ENCODE measurements around the gene RALGAPA1.

Gene RALGAPA1

DNA sequence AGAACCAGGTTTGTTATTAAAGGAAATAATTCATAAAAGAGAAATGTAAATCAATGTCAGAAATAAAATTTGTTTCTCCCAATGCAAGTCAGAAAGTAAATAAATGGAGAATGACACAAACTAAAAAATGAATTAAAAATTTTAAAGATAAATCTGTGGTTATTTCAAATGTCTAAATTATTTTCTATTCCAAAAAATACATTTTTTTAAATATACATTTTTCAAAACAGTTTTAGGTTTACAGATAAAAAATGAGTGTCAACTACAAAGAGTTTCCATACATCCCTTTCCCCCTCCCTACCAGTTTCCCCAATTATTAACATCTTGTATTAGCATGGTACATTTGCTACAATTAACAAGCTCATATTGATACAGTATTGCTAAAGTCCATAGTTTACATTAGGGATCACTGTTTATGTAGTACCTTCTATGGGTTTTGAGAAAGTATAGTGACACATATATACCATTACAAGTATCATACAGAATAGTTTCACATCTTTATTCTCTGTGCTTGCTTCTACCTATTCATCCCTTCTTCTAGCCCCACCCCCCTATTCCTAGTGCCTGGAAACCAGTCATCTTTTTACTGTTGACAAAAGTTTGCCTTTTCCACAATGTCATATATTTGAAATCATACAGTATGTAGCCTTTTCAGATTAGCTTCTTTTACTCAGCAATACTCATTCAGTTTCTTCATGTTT is 104.2 kb downstream of the RALGAPA1 start:
- Histone ChIP-seq H2BK15ac (ENCODE audit: low read depth, poor library complexity, severe bottlenecking) (no peak overlapping the region), H3K4me1 (ENCODE audit: control insufficient read depth, insufficient read depth, low read depth, low read length) (no peaks in the 10 kb centered on the region), H3K36me3 (ENCODE audit: control insufficient read depth in 1 of 2, insufficient read depth in 2 of 2, low read depth in 1 of 2, low read length in 2 of 2) (peaks cover 0 to 25% of the 10 kb centered on the region in 2 experiments), H3K23ac (ENCODE audit: low read length in 2 of 2) (no peak overlapping the region), H2BK5ac (ENCODE audit: low read depth, low read length, poor library complexity, severe bottlenecking) (no peak overlapping the region), H3K4me3 (ENCODE audit: insufficient read depth in 1 of 2, low read depth in 1 of 2, low read length in 2 of 2) (no peak overlapping the region), H3K79me1 (replicated peaks; ENCODE audit: low read length, poor library complexity, severe bottlenecking) (peaks cover 3% of the 10 kb centered on the region), H3K27me3 (ENCODE audit: control insufficient read depth in 1 of 2, insufficient read depth in 1 of 2, low read length in 2 of 2) (no peaks in the 10 kb centered on the region), H3K4ac (ENCODE audit: low read depth in 1 of 2, low read length in 2 of 2) (no peak overlapping the region), H2AFZ (ENCODE audit: low read depth, low read length) (no peak overlapping the region), H3K27ac (ENCODE audit: low read length, poor library complexity, severe bottlenecking) (no peak overlapping the region), H2BK120ac (ENCODE audit: low read depth, low read length) (no peak overlapping the region), H2BK12ac (ENCODE audit: low read length in 2 of 2) (no peak overlapping the region), H3K4me2 (ENCODE audit: low read length, poor library complexity, severe bottlenecking) (no peak overlapping the region), H3K18ac (ENCODE audit: low read depth in 1 of 2, low read length in 2 of 2) (no peak overlapping the region), H3K9ac (ENCODE audit: low read length) (no peak overlapping the region), H4K91ac (ENCODE audit: low read length) (no peak overlapping the region), H3K14ac (ENCODE audit: low read length in 2 of 2) (no peak overlapping the region), H2AK5ac (ENCODE audit: low read length, severe bottlenecking) (no peak overlapping the region), H3K9me3 (ENCODE audit: control insufficient read depth, low read length) (no peaks in the 10 kb centered on the region), H4K8ac (ENCODE audit: low read length) (no peak overlapping the region)
- DNase-seq, result no peak

GRCh38 chr14:35701531-35701930 is 107.6 kb downstream of the RALGAPA1 start:
- no peaks in the 10 kb centered on the region for H3K9me3 ChIP-seq (ENCODE audit: control insufficient read depth, low read length)
- H3K36me3 ChIP-seq (ENCODE audit: control insufficient read depth in 1 of 2, insufficient read depth in 2 of 2, low read depth in 1 of 2, low read length in 2 of 2), result peaks cover 0 to 11% of the 10 kb centered on the region in 2 experiments
- 97% methylated on average over 4 of the region's 4 CpGs for WGBS
- no peak overlapping the region for H3K4me3 ChIP-seq (ENCODE audit: insufficient read depth in 1 of 2, low read depth in 1 of 2, low read length in 2 of 2)
- no peak overlapping the region for H2BK12ac ChIP-seq (ENCODE audit: low read length in 2 of 2)
- no peak overlapping the region for H2BK5ac ChIP-seq (ENCODE audit: low read depth, low read length, poor library complexity, severe bottlenecking)
- H3K23ac ChIP-seq (ENCODE audit: low read length in 2 of 2), result no peak overlapping the region
- H3K9ac ChIP-seq (ENCODE audit: low read length), result no peak overlapping the region
- no peak overlapping the region for H3K4me2 ChIP-seq (ENCODE audit: low read length, poor library complexity, severe bottlenecking)
- no peak for DNase-seq
- H2AFZ ChIP-seq (ENCODE audit: low read depth, low read length), result no peak overlapping the region
- no peak overlapping the region for H2BK15ac ChIP-seq (ENCODE audit: low read depth, poor library complexity, severe bottlenecking)
- no peak overlapping the region for H2AK5ac ChIP-seq (ENCODE audit: low read length, severe bottlenecking)
- peaks cover 3% of the 10 kb centered on the region for H3K79me1 ChIP-seq (replicated peaks; ENCODE audit: low read length, poor library complexity, severe bottlenecking)
- no peak overlapping the region for H4K91ac ChIP-seq (ENCODE audit: low read length)
- no peak overlapping the region for H2BK120ac ChIP-seq (ENCODE audit: low read depth, low read length)
- H3K4me1 ChIP-seq (ENCODE audit: control insufficient read depth, insufficient read depth, low read depth, low read length), result no peaks in the 10 kb centered on the region
- H3K27me3 ChIP-seq (ENCODE audit: control insufficient read depth in 1 of 2, insufficient read depth in 1 of 2, low read length in 2 of 2), result no peaks in the 10 kb centered on the region
- no peak overlapping the region for H4K8ac ChIP-seq (ENCODE audit: low read length)
- H3K18ac ChIP-seq (ENCODE audit: low read depth in 1 of 2, low read length in 2 of 2), result no peak overlapping the region
- no peak overlapping the region for H3K14ac ChIP-seq (ENCODE audit: low read length in 2 of 2)
- H3K4ac ChIP-seq (ENCODE audit: low read depth in 1 of 2, low read length in 2 of 2), result no peak overlapping the region
- no peak overlapping the region for H3K27ac ChIP-seq (ENCODE audit: low read length, poor library complexity, severe bottlenecking)

GRCh38 chr14:35699791-35700444 is 109.2 kb downstream of the RALGAPA1 start:
- no peak for DNase-seq
- no peak overlapping the region for H2BK5ac ChIP-seq (ENCODE audit: low read depth, low read length, poor library complexity, severe bottlenecking)
- no peak overlapping the region for H3K14ac ChIP-seq (ENCODE audit: low read length in 2 of 2)
- H3K36me3 ChIP-seq (ENCODE audit: control insufficient read depth in 1 of 2, insufficient read depth in 2 of 2, low read depth in 1 of 2, low read length in 2 of 2), result no peaks in the 10 kb centered on the region
- H3K9me3 ChIP-seq (ENCODE audit: control insufficient read depth, low read length), result no peaks in the 10 kb centered on the region
- H4K91ac ChIP-seq (ENCODE audit: low read length), result no peak overlapping the region
- H3K79me1 ChIP-seq (replicated peaks; ENCODE audit: low read length, poor library complexity, severe bottlenecking), result peaks cover 3% of the 10 kb centered on the region
- no peak overlapping the region for H4K8ac ChIP-seq (ENCODE audit: low read length)
- no peaks in the 10 kb centered on the region for H3K4me1 ChIP-seq (ENCODE audit: control insufficient read depth, insufficient read depth, low read depth, low read length)
- no peak overlapping the region for H2BK12ac ChIP-seq (ENCODE audit: low read length in 2 of 2)
- H3K27me3 ChIP-seq (ENCODE audit: control insufficient read depth in 1 of 2, insufficient read depth in 1 of 2, low read length in 2 of 2), result no peaks in the 10 kb centered on the region
- H2BK15ac ChIP-seq (ENCODE audit: low read depth, poor library complexity, severe bottlenecking), result no peak overlapping the region
- H3K23ac ChIP-seq (ENCODE audit: low read length in 2 of 2), result no peak overlapping the region
- no peak overlapping the region for H2AFZ ChIP-seq (ENCODE audit: low read depth, low read length)
- no peak overlapping the region for H3K4me2 ChIP-seq (ENCODE audit: low read length, poor library complexity, severe bottlenecking)
- H3K27ac ChIP-seq (ENCODE audit: low read length, poor library complexity, severe bottlenecking), result no peak overlapping the region
- 99% methylated on average over 3 of the region's 5 CpGs for WGBS
- H3K18ac ChIP-seq (ENCODE audit: low read depth in 1 of 2, low read length in 2 of 2), result no peak overlapping the region
- no peak overlapping the region for H3K9ac ChIP-seq (ENCODE audit: low read length)
- H2BK120ac ChIP-seq (ENCODE audit: low read depth, low read length), result no peak overlapping the region
- no peak overlapping the region for H3K4me3 ChIP-seq (ENCODE audit: insufficient read depth in 1 of 2, low read depth in 1 of 2, low read length in 2 of 2)
- H3K4ac ChIP-seq (ENCODE audit: low read depth in 1 of 2, low read length in 2 of 2), result no peak overlapping the region
- no peak overlapping the region for H2AK5ac ChIP-seq (ENCODE audit: low read length, severe bottlenecking)

DNA sequence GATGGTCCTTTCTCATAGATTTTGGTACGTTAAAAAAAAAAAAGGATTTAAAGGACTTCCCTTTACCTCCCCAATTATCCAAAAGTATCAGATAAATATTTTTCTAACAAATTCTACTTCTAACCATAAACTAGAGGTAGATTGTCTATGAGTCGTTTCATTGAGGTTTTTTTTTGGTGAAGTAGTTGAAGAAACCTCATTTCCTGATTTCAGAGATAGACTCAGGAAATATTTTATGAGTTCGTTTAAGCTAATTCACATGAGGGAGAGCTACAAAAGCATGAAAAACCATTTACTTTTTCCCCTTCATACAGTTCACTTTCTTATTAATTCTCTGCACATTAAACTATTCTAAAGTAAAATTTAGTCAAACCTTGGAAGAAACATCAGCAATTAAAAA is 112.5 kb downstream of the RALGAPA1 start:
- no peak overlapping the region for H3K9ac ChIP-seq (ENCODE audit: low read length)
- H3K23ac ChIP-seq (ENCODE audit: low read length in 2 of 2), result no peak overlapping the region
- no peak overlapping the region for H2BK12ac ChIP-seq (ENCODE audit: low read length in 2 of 2)
- no peak overlapping the region for H2AK5ac ChIP-seq (ENCODE audit: low read length, severe bottlenecking)
- no peaks in the 10 kb centered on the region for H3K9me3 ChIP-seq (ENCODE audit: control insufficient read depth, low read length)
- no peak overlapping the region for H3K18ac ChIP-seq (ENCODE audit: low read depth in 1 of 2, low read length in 2 of 2)
- H3K4me3 ChIP-seq (ENCODE audit: insufficient read depth in 1 of 2, low read depth in 1 of 2, low read length in 2 of 2), result no peak overlapping the region
- H4K91ac ChIP-seq (ENCODE audit: low read length), result no peak overlapping the region
- no CpG with 5 or more reads among the region's 3 CpGs for WGBS
- no peak overlapping the region for H2AFZ ChIP-seq (ENCODE audit: low read depth, low read length)
- no peaks in the 10 kb centered on the region for H3K27me3 ChIP-seq (ENCODE audit: control insufficient read depth in 1 of 2, insufficient read depth in 1 of 2, low read length in 2 of 2)
- no peak overlapping the region for H3K27ac ChIP-seq (ENCODE audit: low read length, poor library complexity, severe bottlenecking)
- DNase-seq, result no peak
- no peaks in the 10 kb centered on the region for H3K79me1 ChIP-seq (replicated peaks; ENCODE audit: low read length, poor library complexity, severe bottlenecking)
- no peak overlapping the region for H3K4ac ChIP-seq (ENCODE audit: low read depth in 1 of 2, low read length in 2 of 2)
- H2BK15ac ChIP-seq (ENCODE audit: low read depth, poor library complexity, severe bottlenecking), result no peak overlapping the region
- H2BK5ac ChIP-seq (ENCODE audit: low read depth, low read length, poor library complexity, severe bottlenecking), result no peak overlapping the region
- H3K14ac ChIP-seq (ENCODE audit: low read length in 2 of 2), result no peak overlapping the region
- H3K4me2 ChIP-seq (ENCODE audit: low read length, poor library complexity, severe bottlenecking), result no peak overlapping the region
- H3K4me1 ChIP-seq (ENCODE audit: control insufficient read depth, insufficient read depth, low read depth, low read length), result no peaks in the 10 kb centered on the region
- no peak overlapping the region for H4K8ac ChIP-seq (ENCODE audit: low read length)
- no peaks in the 10 kb centered on the region for H3K36me3 ChIP-seq (ENCODE audit: control insufficient read depth in 1 of 2, insufficient read depth in 2 of 2, low read depth in 1 of 2, low read length in 2 of 2)
- no peak overlapping the region for H2BK120ac ChIP-seq (ENCODE audit: low read depth, low read length)
